Fibroblast of pulmonary artery (primary cell): ENCODE measurements around the gene MTA3.

Source experiments
- DNase-seq: peaks from one replicate; pipeline ENCODE4 v3.0.0-alpha.2; 2010; ENCODE audit warnings: low read depth
- H3K4me3 ChIP-seq: replicated peaks from 2 replicates; pipeline ENCODE4 v1.5.1; 2011; ENCODE audit warnings: low read depth, mild to moderate bottlenecking, control low read depth, low read length, moderate library complexity
- TF ChIP-seq, protein P1 (sequence below): IDR thresholded peaks from 2 replicates; pipeline ENCODE4 v1.5.1; 2011; ENCODE audit warnings: mild to moderate bottlenecking, control low read depth, low read length, inconsistent platforms; ENCODE audit errors: missing control alignments

MTA3 gene

GRCh38 chr2:42767080-42767898 is 198.9 kb downstream of the MTA3 start:
- no peak for DNase-seq
- TF ChIP-seq, protein P1, sequence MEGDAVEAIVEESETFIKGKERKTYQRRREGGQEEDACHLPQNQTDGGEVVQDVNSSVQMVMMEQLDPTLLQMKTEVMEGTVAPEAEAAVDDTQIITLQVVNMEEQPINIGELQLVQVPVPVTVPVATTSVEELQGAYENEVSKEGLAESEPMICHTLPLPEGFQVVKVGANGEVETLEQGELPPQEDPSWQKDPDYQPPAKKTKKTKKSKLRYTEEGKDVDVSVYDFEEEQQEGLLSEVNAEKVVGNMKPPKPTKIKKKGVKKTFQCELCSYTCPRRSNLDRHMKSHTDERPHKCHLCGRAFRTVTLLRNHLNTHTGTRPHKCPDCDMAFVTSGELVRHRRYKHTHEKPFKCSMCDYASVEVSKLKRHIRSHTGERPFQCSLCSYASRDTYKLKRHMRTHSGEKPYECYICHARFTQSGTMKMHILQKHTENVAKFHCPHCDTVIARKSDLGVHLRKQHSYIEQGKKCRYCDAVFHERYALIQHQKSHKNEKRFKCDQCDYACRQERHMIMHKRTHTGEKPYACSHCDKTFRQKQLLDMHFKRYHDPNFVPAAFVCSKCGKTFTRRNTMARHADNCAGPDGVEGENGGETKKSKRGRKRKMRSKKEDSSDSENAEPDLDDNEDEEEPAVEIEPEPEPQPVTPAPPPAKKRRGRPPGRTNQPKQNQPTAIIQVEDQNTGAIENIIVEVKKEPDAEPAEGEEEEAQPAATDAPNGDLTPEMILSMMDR, result no peak
- no peak overlapping the region for H3K4me3 ChIP-seq

- DNase-seq, result no peak
- TF ChIP-seq, protein P1, result no peak
Observed at GRCh38 chr2:42767899-42768705, 199.7 kb downstream of the MTA3 start.

GRCh38 chr2:42768706-42769256 is 200.3 kb downstream of the MTA3 start:
- DNase-seq, result no peak
- TF ChIP-seq, protein P1, result no peak
- H3K4me3 ChIP-seq, result no peak overlapping the region

More at GRCh38 chr2:42767899-42768705, 199.7 kb downstream of the MTA3 start:
- no peak overlapping the region for H3K4me3 ChIP-seq

DNA sequence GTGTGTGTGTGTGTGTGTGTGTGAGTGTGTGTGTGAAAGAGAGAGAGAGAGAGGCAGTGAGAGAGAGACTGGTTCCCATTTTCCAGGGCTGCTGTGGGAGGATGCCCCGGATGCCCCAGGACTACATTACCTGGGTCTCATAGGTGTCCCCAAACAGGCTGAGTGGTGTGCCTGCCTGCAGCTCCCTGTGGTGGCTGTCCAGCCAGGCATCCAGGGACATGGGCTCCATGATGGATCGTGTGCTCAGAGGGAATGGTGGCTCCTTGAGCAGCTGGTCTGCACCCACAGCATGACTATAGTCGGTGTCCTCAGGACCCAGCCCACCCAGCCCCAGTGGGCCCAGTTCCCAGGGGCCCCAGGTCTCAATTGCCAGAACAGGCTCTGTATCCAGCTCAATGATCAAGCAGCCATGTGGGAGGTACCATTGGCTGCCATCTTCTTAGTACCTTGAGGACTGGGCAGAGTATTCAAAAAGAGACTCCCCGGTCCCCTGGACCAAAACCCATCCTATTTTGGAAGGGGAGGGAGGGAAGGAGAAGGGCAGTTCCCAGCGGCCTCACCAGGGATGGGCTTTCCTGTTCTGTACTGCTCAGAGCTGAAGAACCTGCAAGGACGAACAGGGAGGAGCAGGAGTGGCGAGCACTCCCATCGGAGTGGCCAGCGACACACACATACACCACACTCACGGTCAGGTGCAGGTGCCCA is 201.3 kb downstream of the MTA3 start:
- TF ChIP-seq, protein P1, result no peak
- no peak for DNase-seq
- H3K4me3 ChIP-seq, result no peak overlapping the region

GRCh38 chr2:42770288-42771131 is 202.1 kb downstream of the MTA3 start:
- peak; percentile 64 for DNase-seq
- TF ChIP-seq, protein P1, result peak; percentile 47
- no peak overlapping the region for H3K4me3 ChIP-seq
